CD4-positive, alpha-beta memory T cell (primary cell): ENCODE data around the gene SMTNL2. TPM values are rescaled to one million over a fixed set of nuclear protein-coding genes. Genes with fewer than 3 reads are reported as not detected.
"Not testable (repeated sequence)": the region's sequence is repeated elsewhere in the genome, so short reads cannot be mapped to it uniquely, and the experiment has no call there.

ENCODE experiments used
- CTCF ChIA-PET: fragments of 350-600 bp; sonication (Branson Sonifier 250); formaldehyde crosslinking; loops from one replicate; lab custom pipeline; 2021; ENCODE audit warnings: inconsistent platforms; ENCODE audit not compliant: partially characterized antibody; lab: Charles Lee
- POLR2A ChIA-PET: fragments of 350-600 bp; sonication (Branson Sonifier 250); formaldehyde crosslinking; loops from one replicate; lab custom pipeline; 2021; ENCODE audit not compliant: partially characterized antibody; lab: Charles Lee
- DNase-seq, 5 donors: peaks; one replicate each; pipeline versions ENCODE4 v3.0.0 to v3.0.0-alpha.2; 2020 to 2022; ENCODE audit warnings: mixed read lengths in 1 of 5
- H3K27ac ChIP-seq: one replicate; pipeline ENCODE4 v1.7.0; 2013; ENCODE audit warnings: low read depth, low read length
- H3K27me3 ChIP-seq: 2 replicates; pipeline ENCODE4 v1.7.0; 2013; ENCODE audit warnings: mild to moderate bottlenecking, low read length, moderate library complexity; ENCODE audit not compliant: insufficient read depth
- H3K36me3 ChIP-seq: 2 replicates; pipeline ENCODE4 v1.7.0; 2013; ENCODE audit warnings: mild to moderate bottlenecking, low read length, moderate library complexity; ENCODE audit not compliant: insufficient read depth
- H3K4me1 ChIP-seq: 2 replicates; pipeline ENCODE4 v1.7.0; 2013; ENCODE audit warnings: mild to moderate bottlenecking, low read length, moderate library complexity; ENCODE audit not compliant: insufficient read depth
- H3K4me3 ChIP-seq, 2 donors: one replicate each; pipeline ENCODE4 v1.7.0; 2013; ENCODE audit warnings: low read length in 2 of 2, mild to moderate bottlenecking in 1 of 2
- H3K9me3 ChIP-seq, 2 donors: one replicate each; pipeline ENCODE4 v1.7.0; 2013; ENCODE audit warnings: low read length in 2 of 2, control low read depth in 1 of 2; ENCODE audit not compliant: control insufficient read depth in 1 of 2
- H3K27ac Mint-ChIP-seq, 7 donors: one replicate each; pipeline ENCODE4 v1.8.0; 2020 to 2021; ENCODE audit warnings: mixed read lengths in 7 of 7, mild to moderate bottlenecking in 6 of 7, inconsistent platforms in 3 of 7, moderate library complexity in 3 of 7
- H3K27me3 Mint-ChIP-seq, 2 donors: one replicate each; pipeline ENCODE4 v1.8.0; 2020 to 2021; ENCODE audit warnings: mixed read lengths in 2 of 2
- H3K36me3 Mint-ChIP-seq, 2 donors: one replicate each; pipeline ENCODE4 v1.8.0; 2020 to 2021; ENCODE audit warnings: mixed read lengths in 2 of 2, inconsistent platforms in 1 of 2, mild to moderate bottlenecking in 1 of 2
- H3K4me1 Mint-ChIP-seq, 4 donors: one replicate each; pipeline ENCODE4 v1.8.0; 2020 to 2021; ENCODE audit warnings: mixed read lengths in 4 of 4, mild to moderate bottlenecking in 1 of 4
- H3K4me3 Mint-ChIP-seq, 8 donors: one replicate each; pipeline ENCODE4 v1.8.0; 2020 to 2021; ENCODE audit warnings: mixed read lengths in 8 of 8, mild to moderate bottlenecking in 7 of 8, moderate library complexity in 6 of 8, inconsistent platforms in 3 of 8
- H3K9me3 Mint-ChIP-seq, 8 donors: one replicate each; pipeline ENCODE4 v1.8.0; 2020 to 2021; ENCODE audit warnings: mixed read lengths in 8 of 8, mild to moderate bottlenecking in 5 of 8, inconsistent platforms in 3 of 8, moderate library complexity in 1 of 8
- intact Hi-C: fragments of 100-400 bp; cut with micrococcal nuclease; formaldehyde crosslinking; loops from one replicate; pipeline ENCODE4 v1.15.1; 2023
- polyA plus RNA-seq, 2 donors: library from polyadenylated mRNA; unstranded; fragments of 300-500 nt; fragmentation: Illumina TruSeq; gene quantifications; one replicate each; pipeline ENCODE4 v1.2.3, GENCODE V29; 2021
- total RNA-seq, 2 experiments: library from RNA; stranded (reverse); gene quantifications; one replicate each; pipeline ENCODE4 v1.2.3, GENCODE V29; 2021

Gene SMTNL2
- total and polyA plus RNA-seq, 4 experiments from 2014 or later: not detected

GRCh38 chr17:4641297-4642195, 57.2 kb downstream of the SMTNL2 start, which contains the start of gene ALOX15:
Gene ALOX15 (minus strand): TSS chr17:4641678. CDS start chr17:4641651, 27 bp downstream.
- Mint-ChIP-seq H3K9me3 (peaks cover 0 to 2% (median 0%) of the 10 kb centered on the region in 8 donors), H3K36me3 (no peaks in the 10 kb centered on the region), H3K4me1 (peaks cover under 1 to 14% (median 8%) of the 10 kb centered on the region in 4 donors), H3K27ac (no peak within 1 kb of the TSS), H3K4me3 (peak within 1 kb of the TSS in 3 of 8 donors; percentile 21 to 71 (median 35)), H3K27me3 (peaks cover 48 to 49% of the 10 kb centered on the region in 2 donors)
- H3K27ac ChIP-seq: no peak within 1 kb of the TSS
- intact Hi-C loops: no loop called here
- H3K4me3 ChIP-seq: no peak within 1 kb of the TSS
- no peaks in the 10 kb centered on the region for H3K4me1 ChIP-seq
- ChIA-PET POLR2A (no interaction called here), CTCF (no interaction called here)
- no peak for DNase-seq
- no peaks in the 10 kb centered on the region for H3K36me3 ChIP-seq
- peaks cover 10% of the 10 kb centered on the region for H3K27me3 ChIP-seq
- no peaks in the 10 kb centered on the region for H3K9me3 ChIP-seq

GRCh38 chr17:4642286-4642685, 58.0 kb downstream of the SMTNL2 start:
- Mint-ChIP-seq H3K4me3 (no peak overlapping the region), H3K9me3 (peaks cover 0 to 2% (median 0%) of the 10 kb centered on the region in 8 donors), H3K36me3 (no peaks in the 10 kb centered on the region), H3K27me3 (peaks cover 42 to 47% of the 10 kb centered on the region in 2 donors), H3K27ac (no peak overlapping the region), H3K4me1 (peaks cover 0 to 14% (median 8%) of the 10 kb centered on the region in 4 donors)
- POLR2A ChIA-PET: no interaction called here
- H3K36me3 ChIP-seq: no peaks in the 10 kb centered on the region
- no peak overlapping the region for H3K27ac ChIP-seq
- no peaks in the 10 kb centered on the region for H3K9me3 ChIP-seq
- no peaks in the 10 kb centered on the region for H3K4me1 ChIP-seq
- peaks cover 8% of the 10 kb centered on the region for H3K27me3 ChIP-seq
- no peak overlapping the region for H3K4me3 ChIP-seq
- intact Hi-C loops: no loop called here
- CTCF ChIA-PET: no interaction called here
- DNase-seq: no peak

DNA sequence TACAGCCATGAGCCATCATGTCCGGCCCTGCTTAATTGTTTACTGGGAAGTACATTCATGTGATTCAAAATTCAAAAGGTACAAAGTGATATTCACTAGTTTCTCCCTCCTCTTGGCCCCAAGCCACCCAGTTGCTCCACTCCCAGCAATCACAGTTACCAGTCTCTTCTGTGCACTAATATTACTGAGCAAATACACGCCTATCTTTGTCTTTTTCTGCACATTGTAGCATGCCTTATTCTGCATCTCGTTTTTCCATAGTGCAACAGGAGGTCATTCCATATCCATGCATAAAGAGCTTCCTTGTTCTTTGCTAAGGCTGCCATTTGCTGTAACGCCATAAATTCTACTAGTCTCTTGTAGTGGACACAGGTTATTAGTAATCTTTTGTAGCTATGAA, 59.3 kb downstream of the SMTNL2 start:
- Histone ChIP-seq H3K27ac (no peak overlapping the region), H3K4me3 (no peak overlapping the region), H3K36me3 (no peaks in the 10 kb centered on the region), H3K9me3 (no peaks in the 10 kb centered on the region), H3K4me1 (no peaks in the 10 kb centered on the region), H3K27me3 (peaks cover 8% of the 10 kb centered on the region)
- peaks cover 34 to 41% of the 10 kb centered on the region in 2 donors for H3K27me3 Mint-ChIP-seq
- ChIA-PET POLR2A (no interaction called here), CTCF (no interaction called here)
- no peak overlapping the region for H3K27ac Mint-ChIP-seq
- no peaks in the 10 kb centered on the region for H3K36me3 Mint-ChIP-seq
- H3K4me1 Mint-ChIP-seq: peaks cover 0 to 14% (median 8%) of the 10 kb centered on the region in 4 donors
- no peak for DNase-seq
- intact Hi-C loops: no loop called here
- no peak overlapping the region for H3K4me3 Mint-ChIP-seq
- H3K9me3 Mint-ChIP-seq: no peaks in the 10 kb centered on the region

GRCh38 chr17:4645642-4646041, 61.3 kb downstream of the SMTNL2 start:
- intact Hi-C loops: no loop called here
- H3K4me3 Mint-ChIP-seq: no peak overlapping the region
- peaks cover 8% of the 10 kb centered on the region for H3K27me3 ChIP-seq
- no peaks in the 10 kb centered on the region for H3K36me3 Mint-ChIP-seq
- POLR2A ChIA-PET: no interaction called here
- no peaks in the 10 kb centered on the region for H3K9me3 Mint-ChIP-seq
- no peak overlapping the region for H3K4me3 ChIP-seq
- CTCF ChIA-PET: no interaction called here
- H3K4me1 Mint-ChIP-seq: peaks cover 0 to 8% (median 6%) of the 10 kb centered on the region in 4 donors
- DNase-seq: no peak
- H3K36me3 ChIP-seq: no peaks in the 10 kb centered on the region
- peaks cover 33 to 39% of the 10 kb centered on the region in 2 donors for H3K27me3 Mint-ChIP-seq
- no peak overlapping the region for H3K27ac Mint-ChIP-seq
- no peaks in the 10 kb centered on the region for H3K4me1 ChIP-seq
- H3K27ac ChIP-seq: no peak overlapping the region
- no peaks in the 10 kb centered on the region for H3K9me3 ChIP-seq

DNA sequence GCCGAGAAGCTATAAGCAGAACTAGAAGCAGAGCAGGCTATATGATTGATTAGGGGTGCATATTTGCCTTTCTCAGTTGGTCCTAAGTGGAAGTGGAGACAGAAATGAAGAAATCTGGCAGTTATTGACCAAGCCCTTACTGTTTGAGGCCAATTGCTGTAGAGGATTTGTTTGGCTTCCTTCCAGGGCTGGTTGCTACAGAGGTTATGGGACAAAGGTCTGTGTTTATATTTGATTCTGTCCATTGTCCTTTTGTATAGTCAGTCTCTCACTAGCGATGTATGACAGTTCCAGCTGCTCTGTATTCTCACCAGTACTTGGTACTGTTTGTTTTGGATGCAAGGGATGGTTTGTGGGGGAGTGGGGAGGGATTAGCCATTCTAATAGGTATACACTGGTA, 64.4 kb downstream of the SMTNL2 start:
- Histone ChIP-seq H3K4me1 (no peaks in the 10 kb centered on the region), H3K9me3 (no peaks in the 10 kb centered on the region), H3K27me3 (no peaks in the 10 kb centered on the region), H3K27ac (no peak overlapping the region), H3K4me3 (no peak overlapping the region), H3K36me3 (no peaks in the 10 kb centered on the region)
- Mint-ChIP-seq H3K36me3 (no peaks in the 10 kb centered on the region), H3K27ac (no peak overlapping the region), H3K4me1 (no peaks in the 10 kb centered on the region), H3K27me3 (peaks cover 19 to 24% of the 10 kb centered on the region in 2 donors), H3K4me3 (no peak overlapping the region), H3K9me3 (no peaks in the 10 kb centered on the region)
- ChIA-PET POLR2A (no interaction called here), CTCF (no interaction called here)
- intact Hi-C loops: no loop called here
- no peak for DNase-seq

DNA sequence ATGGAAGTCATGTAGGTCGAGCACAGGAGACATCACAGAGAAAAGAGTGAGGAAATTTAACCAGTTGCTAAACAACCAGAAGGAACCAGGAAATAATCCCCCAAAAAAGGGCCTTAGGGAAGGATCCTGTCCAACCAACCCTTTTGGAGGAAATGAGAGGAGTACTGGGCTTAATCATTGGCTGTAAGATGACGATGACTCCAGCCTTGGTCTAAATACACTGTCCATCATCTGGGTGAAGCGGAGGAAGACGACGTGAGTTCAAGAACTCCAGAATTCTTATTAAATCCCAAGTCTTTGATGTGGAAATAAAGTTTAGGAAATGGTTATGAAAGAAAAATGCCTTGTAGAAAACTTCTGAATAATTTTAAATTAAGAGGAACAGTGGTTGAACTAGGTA, 68.7 kb downstream of the SMTNL2 start:
- no peak overlapping the region for H3K27ac ChIP-seq
- H3K9me3 ChIP-seq: no peaks in the 10 kb centered on the region
- Mint-ChIP-seq H3K27me3 (peaks cover 12 to 13% of the 10 kb centered on the region in 2 donors), H3K9me3 (peaks cover 0 to 1% (median 0%) of the 10 kb centered on the region in 8 donors), H3K4me3 (no peak overlapping the region), H3K27ac (no peak overlapping the region), H3K36me3 (no peaks in the 10 kb centered on the region), H3K4me1 (no peaks in the 10 kb centered on the region)
- intact Hi-C loops: no loop called here
- H3K27me3 ChIP-seq: no peaks in the 10 kb centered on the region
- no peak for DNase-seq
- H3K36me3 ChIP-seq: no peaks in the 10 kb centered on the region
- H3K4me3 ChIP-seq: no peak overlapping the region
- H3K4me1 ChIP-seq: no peaks in the 10 kb centered on the region
- POLR2A ChIA-PET: no interaction called here
- CTCF ChIA-PET: no interaction called here

DNA sequence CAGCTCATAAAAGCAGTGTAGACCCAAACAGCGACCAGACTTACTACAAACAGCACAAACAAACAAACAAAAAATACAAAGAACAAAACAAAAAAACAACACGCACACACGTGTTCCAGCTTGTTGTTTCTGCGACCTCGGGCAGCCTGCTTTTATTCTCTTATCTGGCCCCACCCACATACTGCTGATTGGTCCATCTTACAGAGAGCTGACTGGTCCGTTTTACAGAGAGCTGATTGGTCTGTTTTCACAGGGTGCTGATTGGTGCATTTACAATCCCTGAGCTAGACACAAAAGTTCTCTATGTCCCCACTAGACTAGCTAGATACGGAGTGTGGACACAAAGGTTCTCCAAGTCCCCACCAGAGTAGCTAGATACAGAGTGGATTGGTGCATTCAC, 71.6 kb downstream of the SMTNL2 start:
- DNase-seq, H3K27me3 ChIP-seq, POLR2A ChIA-PET, H3K4me1 Mint-ChIP-seq, H3K27ac ChIP-seq, H3K36me3 Mint-ChIP-seq, H3K9me3 ChIP-seq, H3K4me1 ChIP-seq, H3K4me3 Mint-ChIP-seq, intact Hi-C loops, H3K27ac Mint-ChIP-seq, H3K4me3 ChIP-seq, H3K36me3 ChIP-seq, H3K9me3 Mint-ChIP-seq: not testable (repeated sequence)
- peaks cover 9 to 11% of the 10 kb centered on the region in 2 donors for H3K27me3 Mint-ChIP-seq
- CTCF ChIA-PET: interaction anchor here (1.2 kb wide), 1 partner anchor 31 kb away, joined by 3 read pairs; no protein-coding TSS in a partner anchor
